Measurements from ENCODE around the gene TNRC6A.

DNA sequence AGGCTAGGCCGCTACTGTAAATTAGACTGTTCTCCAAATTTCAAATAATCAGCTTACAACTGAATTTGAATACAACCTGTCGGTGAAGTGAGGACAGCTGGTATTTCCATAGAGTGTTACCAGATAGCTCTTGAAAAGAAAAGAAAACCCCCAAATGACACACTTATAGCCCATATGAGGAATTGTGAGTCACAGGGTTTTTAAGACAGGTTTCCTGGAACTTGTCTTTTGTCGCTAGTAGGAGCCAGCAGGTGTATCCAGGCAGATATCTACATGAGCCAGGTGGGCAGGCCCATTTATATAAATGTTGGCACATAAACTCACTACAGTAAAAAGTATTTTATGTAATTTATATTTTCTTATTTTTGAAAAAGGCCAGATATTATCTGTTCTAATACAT is 24.0 kb downstream of the TNRC6A start:
- TF ChIP-seq, protein P1, sequence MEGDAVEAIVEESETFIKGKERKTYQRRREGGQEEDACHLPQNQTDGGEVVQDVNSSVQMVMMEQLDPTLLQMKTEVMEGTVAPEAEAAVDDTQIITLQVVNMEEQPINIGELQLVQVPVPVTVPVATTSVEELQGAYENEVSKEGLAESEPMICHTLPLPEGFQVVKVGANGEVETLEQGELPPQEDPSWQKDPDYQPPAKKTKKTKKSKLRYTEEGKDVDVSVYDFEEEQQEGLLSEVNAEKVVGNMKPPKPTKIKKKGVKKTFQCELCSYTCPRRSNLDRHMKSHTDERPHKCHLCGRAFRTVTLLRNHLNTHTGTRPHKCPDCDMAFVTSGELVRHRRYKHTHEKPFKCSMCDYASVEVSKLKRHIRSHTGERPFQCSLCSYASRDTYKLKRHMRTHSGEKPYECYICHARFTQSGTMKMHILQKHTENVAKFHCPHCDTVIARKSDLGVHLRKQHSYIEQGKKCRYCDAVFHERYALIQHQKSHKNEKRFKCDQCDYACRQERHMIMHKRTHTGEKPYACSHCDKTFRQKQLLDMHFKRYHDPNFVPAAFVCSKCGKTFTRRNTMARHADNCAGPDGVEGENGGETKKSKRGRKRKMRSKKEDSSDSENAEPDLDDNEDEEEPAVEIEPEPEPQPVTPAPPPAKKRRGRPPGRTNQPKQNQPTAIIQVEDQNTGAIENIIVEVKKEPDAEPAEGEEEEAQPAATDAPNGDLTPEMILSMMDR (conservative IDR thresholded peaks at IDR 0.05; ENCODE audit: low read length): no peak
- no peak for TF ChIP-seq EZH2phosphoT487 (IDR thresholded peaks at IDR 0.05; ENCODE audit: borderline replicate concordance)
